ENCODE results near the gene SPTBN1.

DNA sequence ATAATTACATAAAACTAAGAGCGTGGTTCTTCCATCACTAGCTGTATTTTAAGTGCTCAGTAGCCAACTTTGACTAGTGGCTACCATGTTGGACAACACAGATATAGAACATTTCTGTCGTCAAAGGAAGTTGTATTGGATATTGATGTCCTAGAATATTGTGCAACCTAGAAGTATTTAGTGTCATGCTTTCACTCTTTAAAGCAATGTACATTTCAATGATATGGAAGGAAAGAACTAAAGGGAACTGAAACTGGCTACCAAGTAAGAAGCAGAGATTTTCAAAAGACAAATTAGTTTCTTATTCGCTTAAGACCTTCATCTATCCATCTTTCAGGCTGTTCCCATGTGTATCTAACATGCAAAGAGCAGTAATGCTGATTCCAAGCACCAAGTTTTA is 182.0 kb downstream of the SPTBN1 start:
- TF ChIP-seq EZH2phosphoT487 (IDR thresholded peaks at IDR 0.05; ENCODE audit: borderline replicate concordance, low read depth, low read length), result no peak
- TF ChIP-seq, protein P1, sequence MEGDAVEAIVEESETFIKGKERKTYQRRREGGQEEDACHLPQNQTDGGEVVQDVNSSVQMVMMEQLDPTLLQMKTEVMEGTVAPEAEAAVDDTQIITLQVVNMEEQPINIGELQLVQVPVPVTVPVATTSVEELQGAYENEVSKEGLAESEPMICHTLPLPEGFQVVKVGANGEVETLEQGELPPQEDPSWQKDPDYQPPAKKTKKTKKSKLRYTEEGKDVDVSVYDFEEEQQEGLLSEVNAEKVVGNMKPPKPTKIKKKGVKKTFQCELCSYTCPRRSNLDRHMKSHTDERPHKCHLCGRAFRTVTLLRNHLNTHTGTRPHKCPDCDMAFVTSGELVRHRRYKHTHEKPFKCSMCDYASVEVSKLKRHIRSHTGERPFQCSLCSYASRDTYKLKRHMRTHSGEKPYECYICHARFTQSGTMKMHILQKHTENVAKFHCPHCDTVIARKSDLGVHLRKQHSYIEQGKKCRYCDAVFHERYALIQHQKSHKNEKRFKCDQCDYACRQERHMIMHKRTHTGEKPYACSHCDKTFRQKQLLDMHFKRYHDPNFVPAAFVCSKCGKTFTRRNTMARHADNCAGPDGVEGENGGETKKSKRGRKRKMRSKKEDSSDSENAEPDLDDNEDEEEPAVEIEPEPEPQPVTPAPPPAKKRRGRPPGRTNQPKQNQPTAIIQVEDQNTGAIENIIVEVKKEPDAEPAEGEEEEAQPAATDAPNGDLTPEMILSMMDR (conservative IDR thresholded peaks at IDR 0.05; ENCODE audit: low read length), result no peak

Measured in OCI-LY7 (cell line).